CD1c-positive myeloid dendritic cell (primary cell): ENCODE results near the gene ZNF438.

Experiments used
- DNase-seq: peaks from one replicate; pipeline ENCODE4 v3.0.0-alpha.2; 2016; ENCODE audit errors: extremely low spot score

Gene ZNF438

GRCh38 chr10:30846710-30847109, 185.0 kb downstream of the ZNF438 start:
- DNase-seq: no peak

- DNase-seq: no peak
Observed at GRCh38 chr10:30842894-30843293, 188.8 kb downstream of the ZNF438 start.

- DNase-seq: no peak
Observed at GRCh38 chr10:30842185-30842584, 189.5 kb downstream of the ZNF438 start.

- no peak for DNase-seq
Observed at GRCh38 chr10:30840395-30841050, 191.1 kb downstream of the ZNF438 start.

- no peak for DNase-seq
Observed at GRCh38 chr10:30839652-30840051, 192.0 kb downstream of the ZNF438 start.

- DNase-seq: no peak
Observed at GRCh38 chr10:30836406-30836805, 195.3 kb downstream of the ZNF438 start.

GRCh38 chr10:30835146-30835545, 196.5 kb downstream of the ZNF438 start:
- no peak for DNase-seq

GRCh38 chr10:30834651-30835050, 197.0 kb downstream of the ZNF438 start:
- DNase-seq: no peak

- no peak for DNase-seq
Observed at GRCh38 chr10:30834153-30834552, 197.5 kb downstream of the ZNF438 start.

- no peak for DNase-seq
Observed at GRCh38 chr10:30833628-30833970, 198.1 kb downstream of the ZNF438 start.

- no peak for DNase-seq
Observed at GRCh38 chr10:30832749-30833627, 198.7 kb downstream of the ZNF438 start.

GRCh38 chr10:30832001-30832748, 199.5 kb downstream of the ZNF438 start:
- DNase-seq: no peak

GRCh38 chr10:30831426-30831825, 200.2 kb downstream of the ZNF438 start:
- no peak for DNase-seq

GRCh38 chr10:30830315-30831230, 201.1 kb downstream of the ZNF438 start:
- no peak for DNase-seq

- no peak for DNase-seq
Observed at GRCh38 chr10:30829901-30830300, 201.8 kb downstream of the ZNF438 start.

- no peak for DNase-seq
Observed at GRCh38 chr10:30828680-30829079, 203.0 kb downstream of the ZNF438 start.

GRCh38 chr10:30828164-30828563, 203.5 kb downstream of the ZNF438 start:
- no peak for DNase-seq

- no peak for DNase-seq
Observed at GRCh38 chr10:30827531-30828120, 204.0 kb downstream of the ZNF438 start.

GRCh38 chr10:30826679-30827078, 205.0 kb downstream of the ZNF438 start:
- DNase-seq: no peak

GRCh38 chr10:30825495-30825894, 206.2 kb downstream of the ZNF438 start:
- no peak for DNase-seq

GRCh38 chr10:30825022-30825421, 206.6 kb downstream of the ZNF438 start:
- no peak for DNase-seq
